Retinal pigment epithelial cell (primary cell): ENCODE results near the gene HSPG2.

Experiments
- DNase-seq: peaks from one replicate; pipeline ENCODE4 v3.0.0-alpha.2; 2010; ENCODE audit warnings: low read depth
- H3K4me3 ChIP-seq: 2 replicates; pipeline ENCODE4 v1.5.1; 2011; ENCODE audit warnings: mild to moderate bottlenecking, low read length, control low read depth, moderate library complexity
- CTCF ChIP-seq: conservative IDR thresholded peaks from 2 replicates; pipeline ENCODE4 v1.5.1; 2011; ENCODE audit warnings: low read depth, low read length, control low read depth, inconsistent platforms

Gene HSPG2

GRCh38 chr1:21942464-21942863, 5.4 kb upstream of the HSPG2 start:
- no peak overlapping the region for H3K4me3 ChIP-seq
- DNase-seq = no peak
- no peak for TF ChIP-seq CTCF

- DNase-seq = no peak
- TF ChIP-seq CTCF = no peak
Measured at GRCh38 chr1:21941370-21941769, 4.3 kb upstream of the HSPG2 start.

GRCh38 chr1:21940492-21940891, 3.4 kb upstream of the HSPG2 start:
- H3K4me3 ChIP-seq = no peak overlapping the region
- no peak for TF ChIP-seq CTCF
- DNase-seq = no peak

More at GRCh38 chr1:21941370-21941769, 4.3 kb upstream of the HSPG2 start:
- H3K4me3 ChIP-seq = no peak overlapping the region

- TF ChIP-seq CTCF = peak; percentile 52
- no peak overlapping the region for H3K4me3 ChIP-seq
- DNase-seq = peak; percentile 78
Measured at GRCh38 chr1:21939650-21940374, 2.7 kb upstream of the HSPG2 start.

GRCh38 chr1:21938732-21939538, 1.8 kb upstream of the HSPG2 start:
- no peak overlapping the region for H3K4me3 ChIP-seq
- TF ChIP-seq CTCF = no peak
- no peak for DNase-seq

- no peak for DNase-seq
- H3K4me3 ChIP-seq = peak overlapping the region; percentile 30
- no peak for TF ChIP-seq CTCF
Measured at GRCh38 chr1:21937372-21938121, 437 bp upstream of the HSPG2 start.
